ENCODE measurements around the gene MAPKAPK5. TPM values are rescaled to one million over a fixed set of nuclear protein-coding genes. Genes with fewer than 3 reads are reported as not detected.

MAPKAPK5 gene
- total and polyA plus RNA-seq, 2 donors (not counting 3 experiments of a cell fraction or from before 2014, with no cell fraction given), result 22.8 to 47.1 TPM

DNA sequence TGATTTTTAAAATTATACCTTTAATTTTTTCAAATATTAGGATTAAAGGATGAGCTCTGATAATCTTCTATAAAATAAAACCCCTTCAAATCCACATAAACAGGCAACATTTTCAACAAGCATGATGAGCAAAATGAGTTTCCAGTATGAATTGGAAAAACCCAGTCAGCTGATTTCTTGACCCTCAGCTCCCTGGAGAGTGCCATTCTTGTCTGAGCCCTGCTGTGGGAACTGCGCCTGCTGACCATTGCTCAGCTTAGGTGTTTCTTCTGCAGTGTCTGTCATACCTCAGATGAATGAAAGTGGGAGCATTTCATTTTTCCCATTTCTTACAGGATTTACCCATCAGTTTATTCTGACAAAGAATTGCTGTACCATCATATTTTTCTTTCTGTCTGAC is 27.6 kb downstream of the MAPKAPK5 start:
- ChIA-PET POLR2A (no interaction called here), CTCF (interaction anchor here (1.3 to 1.5 kb wide), 3 partner anchors 9 to 106 kb away, joined by 3 to 5 read pairs (median 3); no protein-coding TSS in a partner anchor)
- H3K4me2 ChIP-seq (ENCODE audit: insufficient read depth, low read length), result no peak overlapping the region
- DNase-seq (ENCODE audit: low read depth, low spot score) (no peak), FAIRE-seq (no peak)
- H3K27me3 ChIP-seq (ENCODE audit: control insufficient read depth in 2 of 2, insufficient read depth in 2 of 2, low read length in 2 of 2), result no peaks in the 10 kb centered on the region
- no peaks in the 10 kb centered on the region for H4K20me1 ChIP-seq (replicated peaks; ENCODE audit: control insufficient read depth, extremely low read depth, insufficient read depth, low read length)
- H3K79me2 ChIP-seq (ENCODE audit: control insufficient read depth, insufficient read depth, low read length), result peaks cover 2% of the 10 kb centered on the region
- no TSS peak for BruUV-seq (replicated peaks)
- TF ChIP-seq, protein P1, sequence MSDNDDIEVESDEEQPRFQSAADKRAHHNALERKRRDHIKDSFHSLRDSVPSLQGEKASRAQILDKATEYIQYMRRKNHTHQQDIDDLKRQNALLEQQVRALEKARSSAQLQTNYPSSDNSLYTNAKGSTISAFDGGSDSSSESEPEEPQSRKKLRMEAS (IDR thresholded peaks at IDR 0.05; ENCODE audit: insufficient read depth, insufficient read length), result no peak
- TF ChIP-seq EZH2 (IDR thresholded peaks at IDR 0.05; ENCODE audit: borderline replicate concordance, low read depth, low read length, severe bottlenecking), result no peak
- no peak for TF ChIP-seq JUN (IDR thresholded peaks at IDR 0.05; ENCODE audit: borderline replicate concordance, insufficient read depth, insufficient read length, low read depth)
- TF ChIP-seq, protein P2, sequence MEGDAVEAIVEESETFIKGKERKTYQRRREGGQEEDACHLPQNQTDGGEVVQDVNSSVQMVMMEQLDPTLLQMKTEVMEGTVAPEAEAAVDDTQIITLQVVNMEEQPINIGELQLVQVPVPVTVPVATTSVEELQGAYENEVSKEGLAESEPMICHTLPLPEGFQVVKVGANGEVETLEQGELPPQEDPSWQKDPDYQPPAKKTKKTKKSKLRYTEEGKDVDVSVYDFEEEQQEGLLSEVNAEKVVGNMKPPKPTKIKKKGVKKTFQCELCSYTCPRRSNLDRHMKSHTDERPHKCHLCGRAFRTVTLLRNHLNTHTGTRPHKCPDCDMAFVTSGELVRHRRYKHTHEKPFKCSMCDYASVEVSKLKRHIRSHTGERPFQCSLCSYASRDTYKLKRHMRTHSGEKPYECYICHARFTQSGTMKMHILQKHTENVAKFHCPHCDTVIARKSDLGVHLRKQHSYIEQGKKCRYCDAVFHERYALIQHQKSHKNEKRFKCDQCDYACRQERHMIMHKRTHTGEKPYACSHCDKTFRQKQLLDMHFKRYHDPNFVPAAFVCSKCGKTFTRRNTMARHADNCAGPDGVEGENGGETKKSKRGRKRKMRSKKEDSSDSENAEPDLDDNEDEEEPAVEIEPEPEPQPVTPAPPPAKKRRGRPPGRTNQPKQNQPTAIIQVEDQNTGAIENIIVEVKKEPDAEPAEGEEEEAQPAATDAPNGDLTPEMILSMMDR (IDR thresholded peaks at IDR 0.05; ENCODE audit: extremely low read depth in 1 of 2, insufficient read depth in 1 of 2, low read depth in 1 of 2, low read length in 2 of 2), result no peak
- TF ChIP-seq POLR2A (IDR thresholded peaks at IDR 0.05; ENCODE audit: low read depth, low read length), result no peak
- no peak for TF ChIP-seq POLR2AphosphoS5 (IDR thresholded peaks at IDR 0.05; ENCODE audit: insufficient read depth, low read depth, low read length)
- no peak for TF ChIP-seq MYC (IDR thresholded peaks at IDR 0.05; ENCODE audit: low read depth, low read length)
- no peak for TF ChIP-seq GATA2 (IDR thresholded peaks at IDR 0.05; ENCODE audit: insufficient read depth, insufficient read length, low read depth, low read length)
- TF ChIP-seq FOS (IDR thresholded peaks at IDR 0.05; ENCODE audit: borderline replicate concordance, insufficient read depth, low read length), result no peak
- H3K9me3 ChIP-seq (replicated peaks; ENCODE audit: control insufficient read depth, insufficient read depth, low read length), result no peaks in the 10 kb centered on the region
- no peak overlapping the region for H3K4me3 ChIP-seq (replicated peaks in 1 of 3; ENCODE audit: insufficient read depth in 1 of 3, low read depth in 1 of 3, low read length in 3 of 3)
- H3K9ac ChIP-seq (replicated peaks; ENCODE audit: extremely low read depth, insufficient read depth, low read length), result no peak overlapping the region
- H3K9me1 ChIP-seq (replicated peaks; ENCODE audit: control insufficient read depth, extremely low read depth, insufficient read depth, low read length), result peaks cover 2% of the 10 kb centered on the region
- no peak overlapping the region for H3K27ac ChIP-seq (ENCODE audit: insufficient read depth, low read depth, low read length)
- intact Hi-C loops (cut with micrococcal nuclease) (no loop called here), dilution Hi-C loops (cut with MboI; ENCODE audit: extremely low pct_ligation_motif_present, low sequenced_read_pairs) (no loop called here)
- H2AFZ ChIP-seq (ENCODE audit: low read depth, low read length), result no peak overlapping the region
- H3K4me1 ChIP-seq (ENCODE audit: control insufficient read depth, extremely low read depth, insufficient read depth, low read length), result no peaks in the 10 kb centered on the region
- H3K36me3 ChIP-seq (ENCODE audit: control insufficient read depth in 2 of 2, extremely low read depth in 1 of 2, insufficient read depth in 2 of 2, low read length in 2 of 2), result peaks cover 24 to 25% of the 10 kb centered on the region in 2 experiments

Measured in endothelial cell of umbilical vein (primary cell).